ENCODE results near the gene PKNOX2. TPM values are rescaled to one million over a fixed set of nuclear protein-coding genes. Genes with fewer than 3 reads are reported as not detected.

Gene PKNOX2
- total RNA-seq, 4 donors from 2014 or later = 0.40 to 5.9 (median 1.1) TPM; not detected in 1

- 79 to 83% methylated on average over 2 of the region's 2 CpGs for WGBS, 2 donors
Observed at GRCh38 chr11:125247431-125247830, 82.9 kb downstream of the PKNOX2 start.

GRCh38 chr11:125250318-125251213 lies 86.0 kb downstream of the PKNOX2 start:
- TF ChIP-seq CTCF (IDR thresholded peaks at IDR 0.05) (no peak), POLR2A (IDR thresholded peaks at IDR 0.05) (no peak)
- Histone ChIP-seq H3K36me3 (no peaks in the 10 kb centered on the region), H3K4me1 (no peaks in the 10 kb centered on the region), H3K27ac (no peak overlapping the region), H3K9me3 (no peaks in the 10 kb centered on the region), H3K4me3 (no peak overlapping the region), H3K27me3 (no peaks in the 10 kb centered on the region)
- 70 to 76% methylated on average over 13 to 17 of the region's 17 CpGs for WGBS, 2 donors
- intact Hi-C loops (cut with DNase I) = no loop called here
- DNase-seq = no peak

More at GRCh38 chr11:125247431-125247830, 82.9 kb downstream of the PKNOX2 start:
- H3K4me1 ChIP-seq = peaks cover 0 to 5% (median 0%) of the 10 kb centered on the region in 3 donors
- no peak overlapping the region for H3K4me3 ChIP-seq
- no peak overlapping the region for H3K27ac ChIP-seq
- no peaks in the 10 kb centered on the region for H3K27me3 ChIP-seq
- no peak for DNase-seq
- H3K9me3 ChIP-seq = no peaks in the 10 kb centered on the region
- H3K36me3 ChIP-seq = no peaks in the 10 kb centered on the region
- intact Hi-C loops (cut with DNase I) = no loop called here
- TF ChIP-seq CTCF (IDR thresholded peaks at IDR 0.05) = no peak
- no peak for TF ChIP-seq POLR2A (IDR thresholded peaks at IDR 0.05)

GRCh38 chr11:125251214-125251545 lies 86.6 kb downstream of the PKNOX2 start:
- H3K27me3 ChIP-seq = no peaks in the 10 kb centered on the region
- H3K36me3 ChIP-seq = no peaks in the 10 kb centered on the region
- H3K4me1 ChIP-seq = no peaks in the 10 kb centered on the region
- no peak overlapping the region for H3K27ac ChIP-seq
- DNase-seq = no peak
- 92 to 96% methylated on average over 5 of the region's 5 CpGs for WGBS, 2 donors
- intact Hi-C loops (cut with DNase I) = no loop called here
- H3K4me3 ChIP-seq = no peak overlapping the region
- H3K9me3 ChIP-seq = no peaks in the 10 kb centered on the region
- TF ChIP-seq POLR2A (IDR thresholded peaks at IDR 0.05) (no peak), CTCF (IDR thresholded peaks at IDR 0.05) (no peak)

GRCh38 chr11:125251956-125252355 lies 87.4 kb downstream of the PKNOX2 start:
- no peak overlapping the region for H3K4me3 ChIP-seq
- no peak for TF ChIP-seq POLR2A (IDR thresholded peaks at IDR 0.05)
- TF ChIP-seq CTCF (IDR thresholded peaks at IDR 0.05) = no peak
- no peak for DNase-seq
- H3K27ac ChIP-seq = no peak overlapping the region
- intact Hi-C loops (cut with DNase I) = no loop called here
- H3K9me3 ChIP-seq = no peaks in the 10 kb centered on the region
- H3K27me3 ChIP-seq = no peaks in the 10 kb centered on the region
- 79 to 86% methylated on average over 7 of the region's 7 CpGs for WGBS, 2 donors
- H3K4me1 ChIP-seq = no peaks in the 10 kb centered on the region
- no peaks in the 10 kb centered on the region for H3K36me3 ChIP-seq

GRCh38 chr11:125253289-125253688 lies 88.7 kb downstream of the PKNOX2 start:
- H3K36me3 ChIP-seq = no peaks in the 10 kb centered on the region
- no peak for TF ChIP-seq CTCF (IDR thresholded peaks at IDR 0.05)
- no peak for TF ChIP-seq POLR2A (IDR thresholded peaks at IDR 0.05)
- 82 to 83% methylated on average over 7 of the region's 7 CpGs for WGBS, 2 donors
- intact Hi-C loops (cut with DNase I) = no loop called here
- H3K4me3 ChIP-seq = no peak overlapping the region
- no peaks in the 10 kb centered on the region for H3K4me1 ChIP-seq
- H3K27me3 ChIP-seq = no peaks in the 10 kb centered on the region
- DNase-seq = no peak
- H3K9me3 ChIP-seq = no peaks in the 10 kb centered on the region
- H3K27ac ChIP-seq = no peak overlapping the region

Data from esophagus squamous epithelium (tissue), 5 donors.